DND-41 (cell line): ENCODE measurements around the gene MOB3B.

Source experiments
- CTCF ChIP-seq: IDR thresholded peaks from 2 replicates; pipeline ENCODE4 v1.5.1; 2012; ENCODE audit warnings: borderline replicate concordance, low read length, moderate library complexity, mild to moderate bottlenecking; ENCODE audit not compliant: poor library complexity, severe bottlenecking; ENCODE audit errors: extremely low read depth
- EZH2 ChIP-seq: IDR thresholded peaks from 3 replicates; pipeline ENCODE4 v1.6.1; 2012; ENCODE audit warnings: borderline replicate concordance, low read depth, mild to moderate bottlenecking, moderate library complexity, low read length, inconsistent platforms; ENCODE audit not compliant: severe bottlenecking

- TF ChIP-seq CTCF (no peak), EZH2 (no peak)
Measured at GRCh38 chr9:27569406-27569805, 39.8 kb upstream of the MOB3B start.
